ENCODE measurements around the gene MYEOV. TPM values are rescaled to one million over a fixed set of nuclear protein-coding genes. Genes with fewer than 3 reads are reported as not detected.

MYEOV gene
- total RNA-seq (under 1 TPM in 1 of 4 donors, not detected in 3; 0.11 TPM), polyA plus RNA-seq (not detected)
- long read RNA-seq, donor 1, result 0 reads
- long read RNA-seq, donor 2, result 0 reads
- long read RNA-seq, donor 3, result 0 reads
- long read RNA-seq, donor 4, result 0 reads

DNA sequence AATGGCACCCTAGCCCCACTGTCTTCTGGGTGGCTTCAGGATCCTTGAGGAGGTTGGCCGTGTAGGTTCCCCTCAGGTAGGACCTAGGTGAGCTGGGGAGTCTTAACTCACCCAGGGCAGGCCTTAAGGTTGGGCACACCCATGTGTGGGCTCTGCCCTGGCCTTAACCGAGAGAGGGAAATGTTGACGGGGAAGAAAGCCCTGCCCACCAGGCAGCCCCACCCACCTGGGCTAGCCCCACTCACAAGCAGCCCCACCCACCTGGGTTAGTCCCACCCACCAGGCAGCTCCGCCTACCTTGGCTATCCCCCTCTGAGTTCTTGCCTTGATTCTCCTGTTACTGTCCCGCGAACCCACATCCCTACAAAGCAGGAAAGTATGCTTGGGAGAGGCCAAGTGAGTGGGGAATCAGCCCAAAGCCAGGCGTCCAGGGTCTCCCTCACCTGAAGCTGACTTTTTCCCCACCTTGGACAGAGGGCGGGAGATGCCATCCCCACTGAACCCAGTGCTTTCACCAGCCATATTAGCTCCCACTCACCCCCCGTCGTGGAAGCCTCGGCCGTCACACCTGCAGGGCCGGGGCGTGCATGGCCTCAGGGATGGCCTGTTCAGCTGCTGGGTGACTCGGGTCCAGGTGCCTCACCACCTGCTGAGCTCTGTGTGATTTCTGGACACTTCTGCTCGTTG lies at the start of gene MYEOV:
Gene MYEOV (plus strand): TSS at position 337 of the 687 bp plus-strand sequence. CDS start 1,200 bp downstream, outside the sequence.
- Histone ChIP-seq H3K9me3 (ENCODE audit: control insufficient read depth, low read length) (no peaks in the 10 kb centered on the region), H3K4me1 (ENCODE audit: control insufficient read depth, insufficient read depth, low read length) (peaks cover 11% of the 10 kb centered on the region), H3K27me3 (ENCODE audit: control insufficient read depth, insufficient read depth) (no peaks in the 10 kb centered on the region), H3K27ac (ENCODE audit: low read length) (no peak within 1 kb of the TSS), H3K4me3 (ENCODE audit: low read length) (no peak within 1 kb of the TSS)
- intact Hi-C loops (cut with DNase I), result loop anchor here (5.0 to 10.0 kb wide), 3 partner anchors 151 to 348 kb away; partner anchors contain the start of gene CCND1 (in 1 of the 4)
- DNase-seq (peak in 1 of 3 donors; percentile 58), ATAC-seq (no peak)
- 90% methylated on average over 16 of the region's 16 CpGs for WGBS

DNA sequence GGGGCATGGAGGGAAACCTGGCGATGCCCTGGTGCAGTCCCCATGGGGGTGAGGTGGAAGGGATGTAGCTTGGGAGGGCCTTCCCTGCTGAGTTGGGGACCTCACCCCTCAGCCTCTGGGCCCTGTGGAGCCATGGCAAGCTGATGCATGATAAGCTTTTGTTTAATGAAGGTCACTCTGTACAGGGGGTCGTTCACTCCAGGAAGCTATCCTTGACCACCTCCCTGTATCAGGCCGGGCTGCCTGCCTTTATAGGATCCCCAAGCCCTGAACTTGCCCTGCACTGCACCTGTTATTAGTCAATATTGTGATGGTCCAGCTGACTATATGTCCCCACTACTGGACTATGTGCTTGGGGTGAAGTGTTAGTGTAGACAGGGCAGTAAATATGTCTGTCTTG lies 49.7 kb upstream of the MYEOV start:
- H3K27me3 ChIP-seq (ENCODE audit: control insufficient read depth, insufficient read depth), result no peaks in the 10 kb centered on the region
- DNase-seq, result no peak
- no peak for ATAC-seq
- H3K4me1 ChIP-seq (ENCODE audit: control insufficient read depth, insufficient read depth, low read length), result no peaks in the 10 kb centered on the region
- intact Hi-C loops (cut with DNase I), result no loop called here
- no peak overlapping the region for H3K4me3 ChIP-seq (ENCODE audit: low read length)
- 96% methylated on average over 3 of the region's 3 CpGs for WGBS
- H3K27ac ChIP-seq (ENCODE audit: low read length), result no peak overlapping the region
- no peaks in the 10 kb centered on the region for H3K9me3 ChIP-seq (ENCODE audit: control insufficient read depth, low read length)

DNA sequence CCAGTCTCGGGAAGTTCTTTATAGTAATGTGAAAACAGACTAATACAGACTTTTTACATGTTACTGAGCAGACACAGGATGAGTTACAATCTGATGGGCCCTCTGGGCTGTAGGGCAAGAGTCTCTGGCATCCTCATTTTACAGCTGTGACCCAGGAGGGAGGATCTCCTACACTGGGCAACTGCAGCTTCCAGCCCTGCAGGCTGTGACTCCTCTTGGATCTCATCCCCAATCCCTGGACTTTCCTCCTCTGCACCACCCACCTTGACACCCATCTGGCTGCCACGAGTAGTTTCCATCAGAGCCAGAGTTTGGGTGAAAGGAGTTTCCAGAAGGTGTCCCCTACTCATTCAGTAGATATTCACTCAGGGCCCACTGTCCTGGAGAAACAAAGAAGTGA lies 48.9 kb upstream of the MYEOV start:
- H3K27me3 ChIP-seq (ENCODE audit: control insufficient read depth, insufficient read depth), result no peaks in the 10 kb centered on the region
- H3K27ac ChIP-seq (ENCODE audit: low read length), result no peak overlapping the region
- no peak overlapping the region for H3K4me3 ChIP-seq (ENCODE audit: low read length)
- H3K9me3 ChIP-seq (ENCODE audit: control insufficient read depth, low read length), result no peaks in the 10 kb centered on the region
- no peak for DNase-seq
- ATAC-seq, result no peak
- no peaks in the 10 kb centered on the region for H3K4me1 ChIP-seq (ENCODE audit: control insufficient read depth, insufficient read depth, low read length)
- intact Hi-C loops (cut with DNase I), result no loop called here
- 95% methylated on average over 2 of the region's 2 CpGs for WGBS

DNA sequence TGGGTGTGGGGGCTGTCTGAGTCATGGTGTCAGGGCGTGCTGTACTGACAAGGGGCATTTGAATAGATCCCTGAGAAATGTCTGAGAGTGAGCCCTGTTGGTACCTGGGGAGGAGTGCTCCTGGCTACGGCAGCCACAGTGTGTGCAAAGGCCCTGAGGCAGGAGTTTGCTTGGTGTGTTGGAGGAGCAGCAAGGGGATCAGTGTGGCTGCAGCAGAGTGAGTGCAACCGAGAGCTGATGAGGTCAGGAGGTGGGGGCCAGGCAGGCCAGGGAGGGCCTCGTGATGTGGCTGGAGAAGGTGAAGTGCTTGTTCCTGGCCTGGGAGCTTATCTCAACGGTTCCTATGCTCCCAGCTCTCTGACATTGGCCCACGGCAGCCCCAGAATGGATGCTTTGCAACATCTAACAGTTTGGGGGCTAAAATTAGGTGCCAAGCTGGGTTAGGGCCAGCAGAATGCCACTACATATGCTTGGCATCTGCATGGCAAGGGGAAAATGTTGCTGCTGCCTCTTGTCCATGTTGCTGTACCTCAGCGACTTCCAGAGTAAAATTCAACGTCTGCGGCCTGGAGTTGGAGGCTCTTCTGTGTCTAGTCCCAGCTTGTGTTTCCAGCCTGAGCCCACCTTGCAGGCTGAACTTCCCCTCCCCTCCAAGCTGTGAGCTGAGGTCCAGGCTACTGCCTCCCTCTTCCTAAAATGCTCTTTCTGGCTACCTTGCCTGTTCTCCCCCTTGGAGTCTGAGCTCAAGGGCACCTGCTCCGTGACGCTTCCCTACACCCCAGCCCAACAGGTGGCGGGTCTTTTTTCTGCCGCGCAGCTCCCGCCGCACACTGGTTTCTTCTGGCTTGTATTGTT lies 48.2 kb upstream of the MYEOV start:
- H3K27me3 ChIP-seq (ENCODE audit: control insufficient read depth, insufficient read depth), result no peaks in the 10 kb centered on the region
- no peaks in the 10 kb centered on the region for H3K4me1 ChIP-seq (ENCODE audit: control insufficient read depth, insufficient read depth, low read length)
- H3K4me3 ChIP-seq (ENCODE audit: low read length), result no peak overlapping the region
- DNase-seq (no peak), ATAC-seq (no peak)
- intact Hi-C loops (cut with DNase I), result no loop called here
- no peak overlapping the region for H3K27ac ChIP-seq (ENCODE audit: low read length)
- no peaks in the 10 kb centered on the region for H3K9me3 ChIP-seq (ENCODE audit: control insufficient read depth, low read length)
- WGBS, result 80% methylated on average over 16 of the region's 16 CpGs

DNA sequence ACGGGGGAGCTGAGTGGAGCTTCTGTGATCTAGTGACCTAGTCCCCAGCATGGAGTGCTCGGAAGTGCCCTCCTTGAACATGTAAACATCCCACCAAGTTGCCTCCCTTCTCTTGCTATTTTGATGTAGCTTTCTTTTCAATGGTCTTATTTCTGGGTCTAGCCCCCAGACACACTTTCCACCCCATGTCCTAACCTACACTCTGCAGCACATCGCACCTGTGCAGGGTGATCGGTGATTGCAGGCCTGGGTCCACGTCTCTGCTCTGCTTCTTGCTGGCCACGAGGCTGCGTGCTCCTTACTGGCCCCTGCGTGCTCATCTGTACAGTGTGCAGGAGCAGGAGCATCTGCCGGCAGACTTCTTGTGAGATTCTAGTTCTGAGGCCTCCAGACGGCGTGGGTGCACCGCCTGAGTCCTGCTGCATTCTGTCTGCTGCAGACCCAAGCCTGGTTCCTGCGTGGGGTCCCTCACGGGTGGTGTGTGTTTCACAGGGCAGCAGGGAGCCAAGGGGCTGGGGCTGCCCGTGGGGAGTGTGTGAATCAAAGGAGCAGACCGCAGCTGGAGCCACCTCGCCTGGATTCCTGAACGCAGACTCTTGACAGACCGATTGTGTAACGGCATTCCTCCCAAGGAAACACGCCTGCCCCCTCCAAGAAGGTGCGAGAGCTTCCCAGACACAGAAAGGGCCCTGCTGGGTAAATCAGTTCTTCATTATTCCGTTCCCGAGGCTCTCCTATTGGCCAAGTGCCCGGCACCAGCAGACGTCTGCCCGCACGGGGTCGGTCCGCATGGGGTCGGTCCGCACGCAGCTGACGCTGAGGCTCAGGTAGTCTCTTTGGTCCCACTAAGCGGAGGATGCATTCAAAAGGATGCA lies 44.4 kb upstream of the MYEOV start:
- no peak for ATAC-seq
- 58% methylated on average over 35 of the region's 35 CpGs for WGBS
- no peak overlapping the region for H3K27ac ChIP-seq (ENCODE audit: low read length)

DNA sequence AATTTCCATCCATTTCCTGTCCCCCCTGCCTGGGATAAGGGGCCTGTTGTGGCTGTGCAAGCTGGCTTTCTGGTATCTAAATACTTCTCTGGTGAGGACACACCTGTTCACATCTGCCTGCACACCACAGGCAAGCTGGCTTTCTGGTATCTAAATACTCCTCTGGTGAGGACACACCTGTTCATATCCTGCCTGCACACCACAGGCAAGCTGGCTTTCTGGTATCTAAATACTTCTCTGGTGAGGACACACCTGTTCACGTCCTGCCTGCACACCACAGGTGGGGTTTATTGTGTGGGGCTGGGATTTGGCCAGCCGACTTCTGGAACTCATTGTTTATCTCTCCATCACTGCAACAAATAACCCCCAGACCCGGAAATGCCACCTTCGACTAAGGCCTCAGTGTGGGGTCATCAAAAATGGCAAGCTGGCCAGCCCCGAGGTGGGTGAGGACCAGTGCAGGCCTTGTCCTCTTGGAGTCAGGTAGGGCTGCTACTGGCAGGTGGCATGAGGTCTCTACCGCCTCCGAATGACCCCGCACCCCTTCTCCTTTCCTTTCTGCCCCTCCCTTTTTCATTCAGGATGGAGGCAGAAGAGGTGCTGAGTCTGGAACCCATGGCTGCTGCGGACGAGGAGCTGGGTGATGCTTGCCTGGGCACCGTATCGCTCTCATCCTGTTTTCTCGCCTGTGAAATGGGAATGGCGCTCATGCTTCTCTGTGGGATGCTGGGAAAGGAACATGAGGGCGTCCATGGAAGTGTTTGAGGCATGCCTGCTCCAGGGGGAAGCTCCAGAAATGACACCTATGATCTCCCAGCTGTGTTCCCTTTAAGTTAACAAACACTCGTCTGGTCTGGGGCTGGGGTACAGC lies 43.5 kb upstream of the MYEOV start:
- no peak for DNase-seq

More for the DNA sequence above, 44.4 kb upstream of the MYEOV start:
- Histone ChIP-seq H3K4me3 (ENCODE audit: low read length) (no peak overlapping the region), H3K9me3 (ENCODE audit: control insufficient read depth, low read length) (peaks cover 5% of the 10 kb centered on the region), H3K4me1 (ENCODE audit: control insufficient read depth, insufficient read depth, low read length) (no peaks in the 10 kb centered on the region), H3K27me3 (ENCODE audit: control insufficient read depth, insufficient read depth) (no peaks in the 10 kb centered on the region)
- intact Hi-C loops (cut with DNase I), result no loop called here
- no peak for DNase-seq

DNA sequence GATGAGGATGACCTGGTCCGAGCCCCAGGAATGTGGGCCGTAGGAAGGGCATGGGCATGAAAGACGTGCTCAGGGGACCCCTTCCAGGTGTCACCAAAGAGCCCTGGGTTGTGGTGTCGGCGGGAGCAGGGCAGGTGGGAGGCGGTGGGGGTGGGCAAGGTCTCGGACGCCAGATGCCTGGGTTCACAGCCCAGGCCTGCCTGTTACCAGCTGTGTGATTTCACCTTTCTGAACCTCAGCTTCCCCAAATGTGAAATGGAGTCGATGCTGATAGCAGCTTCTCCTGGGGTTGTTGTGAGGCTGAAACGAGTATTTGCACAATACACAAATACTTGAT lies 42.9 kb upstream of the MYEOV start:
- ATAC-seq (no peak), DNase-seq (no peak)
- intact Hi-C loops (cut with DNase I), result no loop called here
- H3K27me3 ChIP-seq (ENCODE audit: control insufficient read depth, insufficient read depth), result no peaks in the 10 kb centered on the region
- peaks cover 5% of the 10 kb centered on the region for H3K9me3 ChIP-seq (ENCODE audit: control insufficient read depth, low read length)
- no peaks in the 10 kb centered on the region for H3K4me1 ChIP-seq (ENCODE audit: control insufficient read depth, insufficient read depth, low read length)
- 90% methylated on average over 10 of the region's 10 CpGs for WGBS
- no peak overlapping the region for H3K4me3 ChIP-seq (ENCODE audit: low read length)
- H3K27ac ChIP-seq (ENCODE audit: low read length), result no peak overlapping the region

More for the DNA sequence above, 43.5 kb upstream of the MYEOV start:
- 86% methylated on average over 16 of the region's 16 CpGs for WGBS
- H3K4me1 ChIP-seq (ENCODE audit: control insufficient read depth, insufficient read depth, low read length), result no peaks in the 10 kb centered on the region
- intact Hi-C loops (cut with DNase I), result no loop called here
- H3K27me3 ChIP-seq (ENCODE audit: control insufficient read depth, insufficient read depth), result no peaks in the 10 kb centered on the region
- no peak overlapping the region for H3K4me3 ChIP-seq (ENCODE audit: low read length)
- no peak overlapping the region for H3K27ac ChIP-seq (ENCODE audit: low read length)
- H3K9me3 ChIP-seq (ENCODE audit: control insufficient read depth, low read length), result peaks cover 5% of the 10 kb centered on the region
- ATAC-seq, result no peak

DNA sequence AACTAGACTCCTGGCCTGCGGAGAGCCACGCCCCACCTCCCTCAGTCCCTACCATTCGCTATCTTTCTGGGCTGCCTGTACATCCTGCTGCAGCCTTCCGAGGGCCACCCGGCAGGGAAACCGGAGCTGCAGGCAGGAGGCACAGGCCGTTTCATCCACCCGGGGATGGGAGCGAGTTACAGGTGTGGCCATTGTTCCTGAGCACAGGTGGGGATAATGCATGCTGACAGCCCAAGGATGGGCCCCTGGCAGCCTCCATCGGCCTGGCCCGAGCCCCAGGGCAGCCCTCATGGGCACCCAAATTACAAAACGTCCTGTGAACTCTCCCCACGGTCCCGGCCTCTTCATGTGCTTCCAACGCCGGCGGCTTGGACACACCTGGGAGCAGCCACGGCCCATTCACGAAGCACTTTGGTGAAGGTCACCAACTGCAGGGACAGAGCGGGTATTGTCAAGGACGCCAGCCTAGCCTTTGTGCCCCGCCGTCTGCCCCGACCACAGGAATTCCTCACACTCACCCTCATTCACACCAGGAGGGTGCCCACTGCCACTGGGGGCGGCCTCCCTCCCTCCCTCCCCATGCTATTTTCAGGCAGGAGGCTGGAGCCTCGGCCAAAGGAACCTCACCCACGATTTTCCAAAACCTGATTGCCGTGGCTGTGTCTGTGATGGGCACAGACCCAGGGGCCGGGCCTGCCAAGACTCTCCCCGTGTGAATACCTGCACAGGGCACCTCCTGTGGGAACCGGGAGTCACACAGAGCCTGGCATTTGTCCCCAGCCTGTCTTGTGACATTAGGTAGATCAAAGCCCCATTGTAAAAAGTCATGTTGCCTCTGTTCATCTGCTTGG lies 42.1 kb upstream of the MYEOV start:
- no peaks in the 10 kb centered on the region for H3K27me3 ChIP-seq (ENCODE audit: control insufficient read depth, insufficient read depth)
- peak in 1 of 3 donors; percentile 38 for DNase-seq
- no peak for ATAC-seq

DNA sequence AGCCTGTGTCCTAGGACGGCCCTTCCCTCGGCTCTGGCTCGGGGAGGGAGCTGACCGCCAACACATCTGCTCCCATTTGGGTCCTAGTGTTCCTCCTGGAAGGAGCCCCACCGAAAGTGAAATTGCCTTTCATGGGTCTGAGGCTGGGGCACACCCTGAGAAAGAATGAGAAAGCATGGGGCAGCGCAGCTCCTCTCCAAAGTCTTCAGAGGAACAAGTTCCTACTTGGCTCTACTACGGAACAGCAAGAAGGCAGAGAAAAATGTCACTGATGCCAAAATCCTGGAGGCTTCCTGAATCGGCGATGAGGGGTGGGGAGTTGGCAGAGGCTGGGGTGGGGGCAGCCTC lies 41.5 kb upstream of the MYEOV start:
- 82% methylated on average over 9 of the region's 9 CpGs for WGBS

More for the DNA sequence above, 42.1 kb upstream of the MYEOV start:
- Histone ChIP-seq H3K4me3 (ENCODE audit: low read length) (no peak overlapping the region), H3K4me1 (ENCODE audit: control insufficient read depth, insufficient read depth, low read length) (no peaks in the 10 kb centered on the region), H3K9me3 (ENCODE audit: control insufficient read depth, low read length) (peaks cover 5% of the 10 kb centered on the region), H3K27ac (ENCODE audit: low read length) (no peak overlapping the region)
- intact Hi-C loops (cut with DNase I), result no loop called here
- 75% methylated on average over 31 of the region's 31 CpGs for WGBS

More for the DNA sequence above, 41.5 kb upstream of the MYEOV start:
- ATAC-seq (no peak), DNase-seq (no peak)
- no peaks in the 10 kb centered on the region for H3K4me1 ChIP-seq (ENCODE audit: control insufficient read depth, insufficient read depth, low read length)
- no peak overlapping the region for H3K4me3 ChIP-seq (ENCODE audit: low read length)
- no peak overlapping the region for H3K27ac ChIP-seq (ENCODE audit: low read length)
- intact Hi-C loops (cut with DNase I), result no loop called here
- no peaks in the 10 kb centered on the region for H3K27me3 ChIP-seq (ENCODE audit: control insufficient read depth, insufficient read depth)
- peaks cover 5% of the 10 kb centered on the region for H3K9me3 ChIP-seq (ENCODE audit: control insufficient read depth, low read length)

Measured in right cardiac atrium (tissue), 5 donors.